Rectal smooth muscle tissue (tissue), 1 donor: ENCODE data around the gene HMG20A.

Experiments used
- H3K27ac ChIP-seq: one replicate; pipeline ENCODE4 v1.7.0; 2013; ENCODE audit warnings: low read depth, low read length, inconsistent platforms
- H3K27me3 ChIP-seq: one replicate; pipeline ENCODE4 v1.7.0; 2013; ENCODE audit warnings: low read length; ENCODE audit not compliant: control insufficient read depth, insufficient read depth
- H3K36me3 ChIP-seq: one replicate; pipeline ENCODE4 v1.7.0; 2013; ENCODE audit warnings: low read length; ENCODE audit not compliant: control insufficient read depth, insufficient read depth
- H3K4me1 ChIP-seq: one replicate; pipeline ENCODE4 v1.7.0; 2013; ENCODE audit warnings: low read length; ENCODE audit not compliant: control insufficient read depth, insufficient read depth
- H3K4me3 ChIP-seq: one replicate; pipeline ENCODE4 v1.7.0; 2013; ENCODE audit warnings: low read length
- H3K9ac ChIP-seq: one replicate; pipeline ENCODE4 v1.7.0; 2013; ENCODE audit warnings: low read length

Gene HMG20A

DNA sequence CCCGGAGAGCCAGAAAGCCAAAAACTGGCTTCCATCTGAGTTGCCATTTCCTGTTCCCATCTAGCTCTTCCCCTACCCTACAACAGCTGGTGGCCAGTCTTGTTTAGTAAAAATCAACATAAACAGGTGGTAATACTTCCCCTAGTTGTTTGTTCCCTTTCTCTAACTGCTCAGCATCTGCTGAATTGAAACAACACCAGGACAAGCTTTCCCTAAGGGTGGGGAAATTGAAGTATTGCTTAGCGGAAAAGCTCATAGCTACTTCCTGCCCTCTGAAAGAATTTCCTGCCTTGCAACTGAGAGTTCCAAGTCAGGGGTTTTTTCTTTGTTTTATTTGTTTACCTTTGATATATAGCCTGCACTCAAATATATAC is 66.8 kb downstream of the HMG20A start:
- Histone ChIP-seq H3K4me3 (no peak overlapping the region), H3K27ac (no peak overlapping the region), H3K4me1 (peaks cover 11% of the 10 kb centered on the region), H3K9ac (no peak overlapping the region), H3K36me3 (peaks cover 5% of the 10 kb centered on the region), H3K27me3 (no peaks in the 10 kb centered on the region)

DNA sequence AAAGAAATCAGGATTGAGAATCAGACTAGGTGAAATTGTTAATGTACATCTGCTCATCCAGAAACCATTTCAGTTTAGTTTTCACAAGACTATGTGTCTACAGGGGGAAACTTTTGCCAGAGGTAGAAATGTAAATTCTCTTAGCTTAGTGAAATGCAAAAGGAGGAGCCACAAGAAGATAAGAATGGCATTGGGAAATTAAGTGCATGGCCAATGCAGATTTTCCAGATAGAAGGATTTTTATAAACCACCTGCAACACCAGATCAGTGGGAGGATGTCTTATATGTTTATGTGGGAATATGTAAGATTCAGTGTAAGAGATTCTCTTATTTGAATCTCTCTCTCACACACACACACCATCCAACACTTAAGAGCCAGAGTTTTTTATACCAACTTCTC is 67.2 kb downstream of the HMG20A start:
- Histone ChIP-seq H3K27me3 (no peaks in the 10 kb centered on the region), H3K27ac (no peak overlapping the region), H3K36me3 (peaks cover 5% of the 10 kb centered on the region), H3K4me3 (no peak overlapping the region), H3K9ac (no peak overlapping the region), H3K4me1 (peaks cover 7% of the 10 kb centered on the region)

DNA sequence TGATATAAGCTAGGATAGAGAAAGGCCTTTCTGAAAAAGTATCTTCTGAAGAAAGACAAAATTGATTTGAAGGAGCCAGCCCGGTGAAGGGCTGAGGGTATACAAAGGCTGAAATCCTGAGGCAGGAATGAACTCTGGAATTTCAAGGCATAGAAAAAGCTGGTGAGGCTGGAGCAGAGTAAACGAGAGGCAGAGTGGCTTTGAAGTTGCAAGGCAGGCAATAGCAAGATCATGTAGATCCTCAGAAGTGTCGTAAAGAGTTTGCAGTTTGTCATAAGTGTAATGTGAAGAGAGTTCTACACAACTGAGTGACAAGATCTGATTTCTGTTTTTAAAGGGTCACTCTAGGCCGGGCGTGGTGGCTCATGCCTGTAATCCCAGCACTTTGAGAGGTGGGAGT is 69.0 kb downstream of the HMG20A start:
- Histone ChIP-seq H3K9ac (no peak overlapping the region), H3K27me3 (no peaks in the 10 kb centered on the region), H3K4me1 (no peaks in the 10 kb centered on the region), H3K27ac (no peak overlapping the region), H3K4me3 (no peak overlapping the region), H3K36me3 (peaks cover 4% of the 10 kb centered on the region)

DNA sequence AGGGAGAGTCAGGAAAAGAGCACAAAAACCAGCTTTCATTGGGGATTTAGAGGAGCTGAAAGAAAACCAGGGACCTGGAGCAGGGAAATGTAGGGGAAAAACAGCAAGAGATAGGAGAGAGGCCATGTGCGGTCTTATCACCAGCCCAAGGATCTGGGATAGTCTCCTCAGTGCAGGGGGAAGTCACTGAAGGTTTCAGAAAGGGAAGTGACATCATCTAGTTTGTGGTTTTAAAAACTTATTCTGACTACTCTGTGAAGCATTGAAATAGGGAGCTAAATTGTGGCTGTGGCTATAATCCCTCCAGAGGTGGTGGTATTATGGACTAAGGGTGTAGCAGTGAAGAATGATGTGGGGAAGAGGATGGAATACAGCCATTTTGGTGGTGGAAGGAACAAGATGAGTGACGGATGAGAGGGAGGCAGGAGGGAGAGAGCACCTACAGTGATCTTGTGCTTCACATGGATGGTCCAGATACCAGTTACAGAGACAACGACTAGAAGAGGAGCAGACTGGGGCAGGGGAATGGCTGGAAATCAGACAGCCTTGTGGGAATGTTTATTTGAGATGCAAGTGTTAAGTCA is 72.7 kb downstream of the HMG20A start:
- Histone ChIP-seq H3K27ac (no peak overlapping the region), H3K9ac (no peak overlapping the region), H3K36me3 (no peaks in the 10 kb centered on the region), H3K27me3 (no peaks in the 10 kb centered on the region), H3K4me1 (peaks cover 21% of the 10 kb centered on the region), H3K4me3 (no peak overlapping the region)

DNA sequence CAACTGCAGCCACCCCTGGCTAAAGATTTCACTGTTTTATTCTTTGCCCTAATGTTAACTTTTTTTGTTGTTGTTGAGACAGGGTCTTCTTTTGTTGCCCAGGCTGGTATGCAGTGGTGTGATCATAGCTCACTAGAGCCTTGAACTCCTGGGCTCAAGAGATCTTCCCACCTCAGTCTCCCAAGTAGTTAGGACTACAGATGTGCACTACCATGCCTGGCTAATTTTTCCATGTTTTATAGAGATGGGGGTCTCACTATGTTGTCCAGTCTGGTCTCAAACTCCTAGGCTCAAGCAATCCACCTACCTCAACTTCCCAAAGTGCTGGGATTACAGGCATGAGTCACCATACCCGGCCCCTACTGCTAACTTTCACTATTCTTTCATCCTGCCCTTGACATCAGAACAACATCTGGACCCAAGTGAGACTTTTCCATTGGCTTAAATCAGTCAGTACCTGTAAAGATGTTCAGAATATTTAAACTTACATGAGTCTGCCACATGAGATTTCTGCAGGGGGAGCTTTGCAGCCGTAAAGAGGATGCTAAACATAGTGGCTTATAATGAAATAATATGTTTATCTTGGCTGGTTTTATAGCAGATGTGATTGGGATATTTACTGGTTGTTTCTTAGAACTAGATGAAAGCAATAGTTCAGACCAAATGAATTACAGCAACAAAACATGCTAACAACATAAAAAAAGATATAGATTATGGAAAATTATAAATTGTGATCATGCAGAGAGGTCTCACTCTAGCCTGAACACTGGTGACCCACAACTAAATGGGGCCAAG is 73.6 kb downstream of the HMG20A start:
- Histone ChIP-seq H3K4me1 (peaks cover 26% of the 10 kb centered on the region), H3K9ac (no peak overlapping the region), H3K36me3 (no peaks in the 10 kb centered on the region), H3K27me3 (no peaks in the 10 kb centered on the region), H3K27ac (no peak overlapping the region), H3K4me3 (no peak overlapping the region)

DNA sequence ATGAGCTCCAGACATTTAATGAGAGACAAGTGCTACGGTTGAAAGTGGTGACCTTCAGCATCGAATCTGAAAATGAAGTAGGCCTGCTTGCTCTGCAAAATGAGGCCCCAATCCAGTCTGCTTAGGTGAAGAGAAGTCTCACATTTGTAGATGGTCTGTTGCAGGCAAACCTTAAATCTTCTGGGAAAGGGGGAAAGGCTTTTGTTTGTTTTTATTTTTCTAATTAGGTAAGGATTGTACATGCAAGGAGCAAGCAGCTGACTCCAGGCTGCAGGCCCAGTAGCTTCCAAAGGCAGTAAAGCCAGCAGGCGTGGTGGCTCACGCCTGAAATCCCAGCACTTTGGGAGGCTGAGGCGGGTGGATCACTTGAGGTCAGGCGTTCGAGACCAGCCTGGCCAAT is 74.3 kb downstream of the HMG20A start:
- Histone ChIP-seq H3K9ac (no peak overlapping the region), H3K4me1 (peaks cover 26% of the 10 kb centered on the region), H3K27ac (no peak overlapping the region), H3K36me3 (no peaks in the 10 kb centered on the region), H3K27me3 (no peaks in the 10 kb centered on the region), H3K4me3 (no peak overlapping the region)

DNA sequence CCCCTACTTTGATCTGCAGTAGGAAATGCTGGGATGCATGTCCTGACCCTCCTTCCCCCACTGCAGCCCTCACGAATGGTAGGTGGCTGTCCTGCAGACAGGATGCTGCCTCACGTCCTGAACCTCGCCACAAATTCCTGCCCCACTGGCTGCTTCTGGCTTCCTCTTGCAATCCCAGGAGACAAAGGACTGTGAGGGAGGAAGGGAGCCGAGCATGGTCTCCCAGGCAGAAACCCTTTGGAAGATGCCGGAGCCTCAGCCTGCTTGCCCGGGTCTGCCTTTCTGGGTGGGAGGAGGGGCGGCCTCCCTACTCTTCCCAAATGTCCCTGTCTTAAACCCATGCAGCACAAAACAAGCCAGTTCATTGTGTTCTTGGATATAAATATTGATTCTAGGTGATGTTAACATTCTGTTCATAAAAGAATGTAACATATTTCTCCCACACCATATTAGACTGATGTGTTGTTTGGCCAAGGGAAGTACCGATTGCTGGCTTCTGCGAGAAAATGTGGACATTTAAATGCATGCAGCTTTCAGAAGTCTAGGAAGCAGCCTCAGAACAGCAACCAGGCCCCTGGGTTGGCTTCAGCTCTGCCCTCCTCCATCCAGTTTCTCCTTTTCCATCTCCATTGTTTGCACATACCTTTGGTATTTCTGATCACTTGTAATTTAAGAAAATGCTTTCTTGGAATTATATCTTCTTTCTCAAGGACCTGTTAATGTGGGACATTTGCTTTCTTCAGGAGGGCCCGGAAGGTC is 75.3 kb downstream of the HMG20A start:
- Histone ChIP-seq H3K4me1 (peaks cover 28% of the 10 kb centered on the region), H3K9ac (no peak overlapping the region), H3K27me3 (no peaks in the 10 kb centered on the region), H3K36me3 (no peaks in the 10 kb centered on the region), H3K4me3 (no peak overlapping the region), H3K27ac (peak overlapping the region; percentile 16)

DNA sequence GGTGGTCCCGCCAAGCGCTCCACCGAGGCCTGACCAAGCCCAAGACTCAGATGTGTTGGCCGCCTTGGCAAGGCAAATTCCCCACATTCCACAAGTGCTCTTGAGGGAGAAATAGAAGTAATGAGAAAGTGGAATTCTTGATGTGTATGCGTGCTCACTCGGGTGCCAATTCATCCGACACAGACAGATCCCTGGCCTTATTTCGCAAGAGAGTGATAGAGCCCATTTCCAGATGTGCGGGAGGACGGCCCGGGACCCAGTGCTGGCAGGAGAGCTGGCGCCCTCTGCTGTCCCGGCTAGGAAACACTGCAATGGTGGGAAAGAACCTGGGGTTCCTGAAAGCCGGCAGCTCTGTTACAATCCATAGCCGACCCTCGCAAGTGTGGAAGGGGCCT is 76.0 kb downstream of the HMG20A start:
- Histone ChIP-seq H3K4me3 (peak overlapping the region; percentile 5), H3K4me1 (peaks cover 28% of the 10 kb centered on the region), H3K27ac (peak overlapping the region; percentile 80), H3K27me3 (no peaks in the 10 kb centered on the region), H3K9ac (no peak overlapping the region), H3K36me3 (no peaks in the 10 kb centered on the region)

DNA sequence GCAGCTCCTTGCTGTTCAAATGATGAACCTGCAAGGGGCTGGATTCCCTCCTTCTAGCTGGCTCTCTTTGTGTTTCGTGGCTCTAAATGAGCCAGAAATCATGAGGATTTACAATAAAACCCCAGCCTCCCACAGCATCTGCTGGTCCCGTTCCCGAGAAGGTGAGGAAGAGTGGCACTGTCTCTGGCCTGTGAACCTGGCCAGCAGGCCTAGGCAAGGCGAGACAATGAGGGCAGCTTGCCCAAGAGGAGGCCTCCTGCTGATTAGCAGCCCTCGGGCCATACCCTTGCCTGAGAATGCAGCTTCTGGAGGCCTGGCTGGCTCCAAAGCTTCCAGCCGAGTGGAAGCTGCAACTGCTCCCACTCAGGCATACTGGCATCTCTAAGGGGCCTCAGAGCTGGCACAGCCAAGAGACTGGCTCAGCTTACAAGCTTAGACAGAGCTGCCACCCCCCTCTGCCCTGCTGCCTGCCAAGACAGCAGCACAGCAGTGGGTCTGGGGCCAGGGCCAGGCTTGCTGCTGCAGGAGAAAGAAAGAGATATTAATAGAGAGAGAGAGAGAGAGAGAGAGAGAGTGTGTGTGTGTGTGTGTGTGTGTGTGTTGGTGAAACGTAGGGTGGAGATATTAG is 76.5 kb downstream of the HMG20A start:
- H3K4me1 ChIP-seq: peaks cover 28% of the 10 kb centered on the region
- H3K27ac ChIP-seq: peak overlapping the region; percentile 80
- H3K27me3 ChIP-seq: no peaks in the 10 kb centered on the region
- peak overlapping the region; percentile 5 for H3K4me3 ChIP-seq
- H3K36me3 ChIP-seq: no peaks in the 10 kb centered on the region
- no peak overlapping the region for H3K9ac ChIP-seq

DNA sequence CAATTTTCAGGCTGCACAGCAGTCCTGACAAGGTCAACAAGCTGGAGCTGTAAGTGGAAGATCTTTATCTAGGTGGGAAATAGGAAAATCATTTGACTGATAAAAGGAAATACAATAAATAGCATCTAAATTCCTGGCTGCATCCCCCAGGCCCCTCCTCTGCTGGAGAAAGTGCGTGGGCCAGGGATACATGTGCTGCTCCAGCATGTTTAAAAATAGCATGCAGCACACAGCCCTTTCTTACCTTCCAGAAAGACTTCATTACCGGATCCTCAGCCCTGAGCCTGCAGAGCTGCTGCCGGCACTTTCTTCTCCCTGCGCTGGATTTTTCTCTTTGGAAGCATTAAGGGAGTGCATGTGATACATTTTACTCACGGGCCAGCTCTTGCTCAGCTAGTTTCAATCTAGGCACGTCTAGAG is 77.3 kb downstream of the HMG20A start:
- no peaks in the 10 kb centered on the region for H3K27me3 ChIP-seq
- peaks cover 28% of the 10 kb centered on the region for H3K4me1 ChIP-seq
- H3K4me3 ChIP-seq: no peak overlapping the region
- no peaks in the 10 kb centered on the region for H3K36me3 ChIP-seq
- H3K9ac ChIP-seq: no peak overlapping the region
- H3K27ac ChIP-seq: peak overlapping the region; percentile 46

DNA sequence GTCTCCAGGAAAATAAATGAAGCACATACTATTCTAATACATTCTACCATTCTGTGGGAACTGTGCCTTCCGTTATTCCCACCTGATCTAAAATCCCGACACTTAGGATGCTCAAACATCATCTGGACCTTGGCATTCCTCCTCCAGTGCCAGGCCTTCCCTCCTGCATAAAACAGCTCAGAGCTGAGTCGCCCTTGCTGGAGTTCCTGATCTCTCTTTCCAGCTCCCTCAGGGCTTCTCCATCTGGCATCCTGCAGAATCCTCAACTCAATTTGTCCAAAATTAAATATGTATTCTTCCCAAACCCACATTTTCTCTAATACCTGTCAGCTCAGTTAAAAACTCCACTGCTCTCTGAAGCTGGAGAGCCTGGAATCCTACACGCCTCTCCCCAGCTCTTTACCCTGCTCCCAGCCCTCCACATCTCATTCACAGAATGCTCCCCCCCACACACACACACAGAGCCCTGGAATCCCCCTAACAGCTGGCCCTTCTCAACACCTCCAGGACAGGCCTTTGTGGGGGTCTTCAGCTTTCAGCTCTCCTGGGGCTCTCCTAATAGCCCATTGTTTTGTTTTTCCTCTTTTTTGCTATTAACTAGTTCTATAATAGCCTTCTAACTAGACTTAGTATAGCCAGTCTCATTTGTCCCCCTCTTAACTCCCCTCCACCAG is 78.5 kb downstream of the HMG20A start:
- Histone ChIP-seq H3K36me3 (no peaks in the 10 kb centered on the region), H3K9ac (no peak overlapping the region), H3K4me3 (no peak overlapping the region), H3K27ac (no peak overlapping the region), H3K4me1 (peaks cover 28% of the 10 kb centered on the region), H3K27me3 (no peaks in the 10 kb centered on the region)

DNA sequence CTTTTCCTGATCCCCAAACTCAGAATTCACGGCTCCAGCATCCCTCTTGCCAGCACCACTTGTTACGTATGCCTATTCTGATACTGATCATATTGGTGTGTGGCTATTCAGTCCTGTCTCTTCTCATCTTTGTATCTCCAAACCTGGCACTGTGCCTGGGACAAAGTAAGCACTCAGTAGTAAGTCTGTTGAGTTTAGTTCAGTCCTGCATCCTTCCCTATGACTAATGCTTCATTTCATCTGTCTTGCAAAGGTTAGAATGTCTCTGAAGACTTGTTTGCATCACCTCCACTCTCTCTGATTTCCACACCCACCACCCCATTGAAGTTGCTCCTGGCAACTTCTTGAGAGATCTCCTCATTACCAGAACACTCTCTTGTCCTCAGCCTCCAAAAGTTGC is 80.3 kb downstream of the HMG20A start:
- no peak overlapping the region for H3K4me3 ChIP-seq
- H3K9ac ChIP-seq: no peak overlapping the region
- H3K27ac ChIP-seq: no peak overlapping the region
- no peaks in the 10 kb centered on the region for H3K36me3 ChIP-seq
- no peaks in the 10 kb centered on the region for H3K27me3 ChIP-seq
- H3K4me1 ChIP-seq: peaks cover 26% of the 10 kb centered on the region
